K562 (cell line): ENCODE data around the gene RASSF7. TPM values are rescaled to one million over a fixed set of nuclear protein-coding genes. Genes with fewer than 3 reads are reported as not detected.

Source experiments
- ARID2 ChIP-seq: fragments of 450-650 bp; IDR thresholded peaks from 2 replicates; pipeline ENCODE4 v1.6.1; 2017; ENCODE audit warnings: antibody characterized with exemption, mild to moderate bottlenecking
- CTBP1 ChIP-seq: fragments of 450-650 bp; IDR thresholded peaks from 2 replicates; pipeline ENCODE4 v1.6.1; 2016; ENCODE audit warnings: borderline replicate concordance
- KAT7 ChIP-seq: sonication (generic); formaldehyde crosslinking; IDR thresholded peaks from 2 replicates; pipeline ENCODE4 v1.8.0; 2022; ENCODE audit warnings: missing genetic modification reagents, mild to moderate bottlenecking, borderline replicate concordance
- PHF21A ChIP-seq: fragments of 450-650 bp; IDR thresholded peaks from 2 replicates; pipeline ENCODE4 v1.6.1; 2017; ENCODE audit warnings: low read depth, borderline replicate concordance
- POLR2AphosphoS5 ChIP-seq: IDR thresholded peaks from 2 replicates; pipeline ENCODE4 v1.6.1; 2011; ENCODE audit warnings: mild to moderate bottlenecking, low read depth, low read length, moderate library complexity; ENCODE audit not compliant: control insufficient read depth, insufficient read depth
- POLR2G ChIP-seq: fragments of 200-400 bp; formaldehyde crosslinking; IDR thresholded peaks from 2 replicates; pipeline ENCODE4 v1.6.1; 2017; ENCODE audit warnings: low read depth, mild to moderate bottlenecking, antibody characterized with exemption, low read length, moderate library complexity
- RBBP5 ChIP-seq: fragments of 200-600 bp; sonication (generic); IDR thresholded peaks from 2 replicates; pipeline ENCODE4 v1.6.1; 2012; ENCODE audit warnings: borderline replicate concordance, mild to moderate bottlenecking, low read length, control low read depth, inconsistent platforms; ENCODE audit not compliant: insufficient read depth, poor library complexity, severe bottlenecking
- SIN3A ChIP-seq, 2 experiments: fragments of 150-350 bp in 1 of 2; IDR thresholded peaks; 2 replicates each; pipeline ENCODE4 v1.6.1; 2011 to 2016; ENCODE audit warnings: borderline replicate concordance in 2 of 2, low read depth in 2 of 2, low read length in 2 of 2, mild to moderate bottlenecking in 2 of 2, moderate library complexity in 2 of 2; ENCODE audit not compliant: control insufficient read depth in 1 of 2
- SUPT5H ChIP-seq: fragments of 450-650 bp; IDR thresholded peaks from 2 replicates; pipeline ENCODE4 v1.6.1; 2016
- TEAD1 ChIP-seq, 2 experiments: fragments of 450-650 bp in 1 of 2; sonication (generic) in 1 of 2; formaldehyde crosslinking; IDR thresholded peaks; 2 replicates each; pipeline versions ENCODE4 v1.4.0 to v1.8.0; 2020 to 2022; ENCODE audit warnings: mild to moderate bottlenecking in 2 of 2, missing genetic modification reagents in 1 of 2
- ZKSCAN8 ChIP-seq: fragments of 200-800 bp; sonication (Bioruptor generic); IDR thresholded peaks from 2 replicates; pipeline ENCODE4 v1.6.1; 2016; ENCODE audit warnings: missing genetic modification characterization, missing compliant biosample characterization
- ZNF696 ChIP-seq: fragments of 250-450 bp; sonication (Bioruptor Pico); conservative IDR thresholded peaks from 2 replicates; pipeline ENCODE4 v1.4.0; 2020; ENCODE audit warnings: mild to moderate bottlenecking, moderate library complexity
- polyA plus RNA-seq, 8 experiments: library from polyadenylated mRNA; depleted of rRNA in 4 of 8; stranded (reverse) in 5 of 8; unstranded in 3 of 8; fragments of >200 nt; fragmentation: Nextera tagmentation in 2 of 8; fragmentation: Illumina TruSeq in 1 of 8; extraction: Ambion mirVana in 2 of 8; extraction: Trizol in 1 of 8; gene quantifications; 2 replicates each; pipeline versions ENCODE4 v1.2.1 to v1.2.3, GENCODE V29; 2011 to 2014; ENCODE audit warnings: inconsistent platforms in 1 of 8, missing spikeins in 1 of 8
- total RNA-seq, 7 experiments: library from RNA; depleted of rRNA in 6 of 7; stranded (reverse); fragments of >200 nt in 6 of 7; fragmentation: Illumina TruSeq in 2 of 7; extraction: Trizol in 2 of 7; gene quantifications; 2 replicates each; pipeline versions ENCODE4 v1.2.1 to v1.2.3, GENCODE V29; 2011 to 2021; ENCODE audit warnings: low replicate concordance in 1 of 7
- TF ChIP-seq, protein P1 (sequence below): fragments of 250-450 bp; sonication (Bioruptor Pico); IDR thresholded peaks from 2 replicates; pipeline ENCODE4 v1.4.0; 2020; ENCODE audit warnings: mild to moderate bottlenecking, moderate library complexity, borderline replicate concordance
- TF ChIP-seq, protein P2 (sequence below): sonication (generic); formaldehyde crosslinking; IDR thresholded peaks from 2 replicates; pipeline ENCODE4 v1.8.0; 2022; ENCODE audit warnings: mild to moderate bottlenecking, low read depth, missing genetic modification reagents
- TF ChIP-seq, protein P3 (sequence below), 2 experiments: fragments of 450-650 bp in 1 of 2; sonication (generic) in 1 of 2; formaldehyde crosslinking in 1 of 2; IDR thresholded peaks in 1 of 2; conservative IDR thresholded peaks in 1 of 2; 2 replicates each; pipeline versions ENCODE4 v1.6.1 to v1.8.1; 2016 to 2023; ENCODE audit warnings: mild to moderate bottlenecking in 2 of 2, moderate library complexity in 2 of 2, inconsistent platforms in 1 of 2, missing genetic modification reagents in 1 of 2
- TF ChIP-seq, protein P4 (sequence below), 3 experiments: fragments of 200-800 bp in 1 of 3; sonication (Bioruptor generic) in 1 of 3; sonication (generic) in 1 of 3; formaldehyde crosslinking in 1 of 3; IDR thresholded peaks; 2 replicates each; pipeline versions ENCODE4 v1.6.1 to v1.8.0; 2016 to 2022; ENCODE audit warnings: mild to moderate bottlenecking in 2 of 3, missing compliant biosample characterization in 2 of 3, missing genetic modification characterization in 2 of 3, missing genetic modification reagents in 1 of 3

RASSF7 gene
- total and polyA plus RNA-seq, 9 of the 15 experiments (the other 6 are each of a cell fraction or from before 2014, with no cell fraction given): 0.41 to 45.2 (median 18.6) TPM

DNA sequence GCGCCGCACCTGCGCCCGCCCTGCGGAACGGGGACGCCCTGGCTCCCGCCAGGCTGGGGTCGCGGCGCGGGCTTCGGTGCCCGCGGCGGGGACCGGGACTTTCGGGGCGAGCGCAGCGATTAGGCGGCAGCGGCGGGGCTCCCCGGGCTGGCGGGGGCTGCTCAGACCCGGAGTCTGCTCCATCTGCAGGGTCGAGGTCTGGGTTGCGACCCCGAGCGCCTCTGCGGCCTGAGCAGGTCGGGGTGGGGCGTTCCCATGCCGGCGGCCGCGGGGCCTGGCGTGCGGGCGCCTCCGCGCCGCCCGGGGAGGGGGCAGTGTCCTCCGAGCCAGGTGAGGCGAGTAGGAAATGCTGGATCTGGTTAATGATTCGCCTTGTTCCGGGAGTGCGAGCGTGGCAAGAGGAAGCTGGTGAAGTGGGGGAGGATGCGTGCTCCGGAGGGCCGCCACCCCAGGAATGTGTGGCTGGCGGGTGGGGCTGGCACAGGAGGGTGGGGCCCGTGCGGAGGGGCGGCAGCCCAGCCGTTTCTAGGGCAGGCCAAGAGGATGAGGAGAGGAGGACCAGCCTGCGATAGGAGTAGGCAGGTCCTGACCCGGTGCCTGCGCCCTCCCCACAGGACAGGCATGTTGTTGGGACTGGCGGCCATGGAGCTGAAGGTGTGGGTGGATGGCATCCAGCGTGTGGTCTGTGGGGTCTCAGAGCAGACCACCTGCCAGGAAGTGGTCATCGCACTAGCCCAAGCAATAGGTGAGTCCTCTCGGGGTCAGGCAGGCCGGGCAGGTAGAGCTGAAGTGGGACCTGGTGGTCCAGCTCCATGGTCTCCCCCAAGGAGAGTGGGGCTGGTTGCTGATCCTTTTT is 606 bp downstream of the RASSF7 start (continued):
- TF ChIP-seq, protein P1, sequence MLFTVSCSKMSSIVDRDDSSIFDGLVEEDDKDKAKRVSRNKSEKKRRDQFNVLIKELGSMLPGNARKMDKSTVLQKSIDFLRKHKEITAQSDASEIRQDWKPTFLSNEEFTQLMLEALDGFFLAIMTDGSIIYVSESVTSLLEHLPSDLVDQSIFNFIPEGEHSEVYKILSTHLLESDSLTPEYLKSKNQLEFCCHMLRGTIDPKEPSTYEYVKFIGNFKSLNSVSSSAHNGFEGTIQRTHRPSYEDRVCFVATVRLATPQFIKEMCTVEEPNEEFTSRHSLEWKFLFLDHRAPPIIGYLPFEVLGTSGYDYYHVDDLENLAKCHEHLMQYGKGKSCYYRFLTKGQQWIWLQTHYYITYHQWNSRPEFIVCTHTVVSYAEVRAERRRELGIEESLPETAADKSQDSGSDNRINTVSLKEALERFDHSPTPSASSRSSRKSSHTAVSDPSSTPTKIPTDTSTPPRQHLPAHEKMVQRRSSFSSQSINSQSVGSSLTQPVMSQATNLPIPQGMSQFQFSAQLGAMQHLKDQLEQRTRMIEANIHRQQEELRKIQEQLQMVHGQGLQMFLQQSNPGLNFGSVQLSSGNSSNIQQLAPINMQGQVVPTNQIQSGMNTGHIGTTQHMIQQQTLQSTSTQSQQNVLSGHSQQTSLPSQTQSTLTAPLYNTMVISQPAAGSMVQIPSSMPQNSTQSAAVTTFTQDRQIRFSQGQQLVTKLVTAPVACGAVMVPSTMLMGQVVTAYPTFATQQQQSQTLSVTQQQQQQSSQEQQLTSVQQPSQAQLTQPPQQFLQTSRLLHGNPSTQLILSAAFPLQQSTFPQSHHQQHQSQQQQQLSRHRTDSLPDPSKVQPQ: no peak
- TF ChIP-seq ZKSCAN8 (no peak), SIN3A (IDR thresholded peaks at IDR 0.05; ENCODE audit: borderline replicate concordance in 2 of 2, control insufficient read depth in 1 of 2, low read depth in 2 of 2, low read length in 2 of 2) (peak; percentile 27 to 37; a peak in 1 of 4 replicates), RBBP5 (peak; percentile 23), ARID2 (no peak), POLR2G (peak; percentile 40; the same call in 1 of the 2 replicates), SUPT5H (no peak), PHF21A (no peak), ZNF696 (CRISPR knock-in tag) (no peak), TEAD1 (CRISPR knock-in tag; IDR thresholded peaks at IDR 0.05) (0 out of 4 replicates have a peak, but pooled peaks of 1 of the 2 experiments have one; percentile 45), KAT7 (no peak), POLR2AphosphoS5 (no peak), CTBP1 (peak; percentile 60; the same call in 1 of the 2 replicates)
- TF ChIP-seq, protein P2, sequence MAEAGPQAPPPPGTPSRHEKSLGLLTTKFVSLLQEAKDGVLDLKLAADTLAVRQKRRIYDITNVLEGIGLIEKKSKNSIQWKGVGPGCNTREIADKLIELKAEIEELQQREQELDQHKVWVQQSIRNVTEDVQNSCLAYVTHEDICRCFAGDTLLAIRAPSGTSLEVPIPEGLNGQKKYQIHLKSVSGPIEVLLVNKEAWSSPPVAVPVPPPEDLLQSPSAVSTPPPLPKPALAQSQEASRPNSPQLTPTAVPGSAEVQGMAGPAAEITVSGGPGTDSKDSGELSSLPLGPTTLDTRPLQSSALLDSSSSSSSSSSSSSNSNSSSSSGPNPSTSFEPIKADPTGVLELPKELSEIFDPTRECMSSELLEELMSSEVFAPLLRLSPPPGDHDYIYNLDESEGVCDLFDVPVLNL (CRISPR knock-in tag): no peak
- TF ChIP-seq, protein P3, sequence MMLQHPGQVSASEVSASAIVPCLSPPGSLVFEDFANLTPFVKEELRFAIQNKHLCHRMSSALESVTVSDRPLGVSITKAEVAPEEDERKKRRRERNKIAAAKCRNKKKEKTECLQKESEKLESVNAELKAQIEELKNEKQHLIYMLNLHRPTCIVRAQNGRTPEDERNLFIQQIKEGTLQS (IDR thresholded peaks at IDR 0.05): no peak
- TF ChIP-seq, protein P3 (CRISPR knock-in tag; conservative IDR thresholded peaks at IDR 0.05): no peak
- TF ChIP-seq, protein P4, sequence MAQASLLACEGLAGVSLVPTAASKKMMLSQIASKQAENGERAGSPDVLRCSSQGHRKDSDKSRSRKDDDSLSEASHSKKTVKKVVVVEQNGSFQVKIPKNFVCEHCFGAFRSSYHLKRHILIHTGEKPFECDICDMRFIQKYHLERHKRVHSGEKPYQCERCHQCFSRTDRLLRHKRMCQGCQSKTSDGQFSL (CRISPR knock-in tag; IDR thresholded peaks at IDR 0.05): 0 out of 2 replicates have a peak, but pooled peaks have one; percentile 21
- TF ChIP-seq, protein P4 (tag; IDR thresholded peaks at IDR 0.05): no peak
